HEK293 (cell line): ENCODE results near the gene BRPF1.

ENCODE experiments used
- CTCF ChIP-seq: fragments of 450-650 bp; formaldehyde crosslinking; IDR thresholded peaks from 2 replicates; pipeline ENCODE4 v1.5.1; 2016; ENCODE audit warnings: missing biosample characterization, missing genetic modification characterization
- OSR2 ChIP-seq: fragments of 450-650 bp; formaldehyde crosslinking; IDR thresholded peaks from 2 replicates; pipeline ENCODE4 v1.5.1; 2016; ENCODE audit warnings: missing biosample characterization, missing genetic modification characterization
- TCF7L2 ChIP-seq: IDR thresholded peaks from 2 replicates; pipeline ENCODE4 v1.6.1; 2011; ENCODE audit warnings: low read depth, mild to moderate bottlenecking, inconsistent platforms, low read length, moderate library complexity, borderline replicate concordance
- ZIC2 ChIP-seq: fragments of 450-650 bp; formaldehyde crosslinking; IDR thresholded peaks from 2 replicates; pipeline ENCODE4 v1.5.1; 2016; ENCODE audit warnings: missing biosample characterization, missing genetic modification characterization
- ZNF2 ChIP-seq: fragments of 450-650 bp; formaldehyde crosslinking; IDR thresholded peaks from 2 replicates; pipeline ENCODE4 v1.5.1; 2016; ENCODE audit warnings: missing biosample characterization, missing genetic modification characterization
- ZNF292 ChIP-seq: fragments of 450-650 bp; formaldehyde crosslinking; IDR thresholded peaks from 2 replicates; pipeline ENCODE4 v1.5.1; 2016; ENCODE audit warnings: low read depth, missing biosample characterization, missing genetic modification characterization, borderline replicate concordance
- ZNF302 ChIP-seq: fragments of 450-650 bp; formaldehyde crosslinking; IDR thresholded peaks from 2 replicates; pipeline ENCODE4 v1.5.1; 2016; ENCODE audit warnings: missing biosample characterization, missing genetic modification characterization, low read depth
- ZNF324 ChIP-seq: fragments of 450-650 bp; formaldehyde crosslinking; IDR thresholded peaks from 2 replicates; pipeline ENCODE4 v1.5.1; 2016; ENCODE audit warnings: missing biosample characterization, missing genetic modification characterization
- ZNF707 ChIP-seq: fragments of 450-650 bp; formaldehyde crosslinking; IDR thresholded peaks from 2 replicates; pipeline ENCODE4 v1.5.1; 2016; ENCODE audit warnings: missing biosample characterization, missing genetic modification characterization

GRCh38 chr3:9784965-9785364 is 53.4 kb downstream of the BRPF1 start:
- TF ChIP-seq CTCF (no peak), ZNF2 (tag by site-specific recombination) (no peak), ZNF324 (tag by site-specific recombination) (no peak), OSR2 (tag by site-specific recombination) (no peak), ZNF292 (tag by site-specific recombination) (no peak), ZNF707 (no peak), ZNF302 (no peak), TCF7L2 (no peak), ZIC2 (tag by site-specific recombination) (no peak)
